ENCODE data around the gene TTC38. TPM values are rescaled to one million over a fixed set of nuclear protein-coding genes. Genes with fewer than 3 reads are reported as not detected.

The TTC38 gene
- total RNA-seq, 1 experiment from 2014 or later: 31.5 TPM

DNA sequence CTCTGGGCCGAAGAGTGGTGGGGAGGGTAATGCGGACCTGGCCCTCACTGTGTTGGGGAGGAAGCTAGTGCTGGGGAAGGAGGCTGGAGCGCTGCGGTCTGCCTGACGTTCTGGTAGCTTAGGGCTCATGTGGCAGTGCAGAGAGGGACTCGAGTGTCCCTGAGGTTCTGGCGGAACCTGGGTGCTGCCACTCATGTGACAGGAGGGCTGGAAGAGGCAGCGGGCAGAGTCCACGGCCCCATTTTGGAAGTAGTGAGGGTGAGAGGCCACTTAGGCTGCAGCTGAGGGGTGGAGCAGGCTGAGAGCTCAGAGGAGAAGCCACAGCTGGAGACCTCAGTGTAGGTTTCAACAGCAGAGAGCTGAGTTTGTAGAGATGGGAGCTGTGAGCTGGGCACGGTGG lies 51.5 kb downstream of the TTC38 start:
- no peak overlapping the region for H3K56ac ChIP-seq (ENCODE audit: insufficient read length, low read depth, low read length)
- no peak overlapping the region for H2AFZ ChIP-seq (ENCODE audit: low read length)
- no peak overlapping the region for H3K23ac ChIP-seq (ENCODE audit: insufficient read length, low read depth, low read length)
- WGBS (ENCODE audit: extremely low coverage, insufficient read length, low lambda C conversion rate): no CpG with 5 or more reads among the region's 10 CpGs
- H3K79me2 ChIP-seq (ENCODE audit: insufficient read depth, low read length): no peaks in the 10 kb centered on the region
- no peak overlapping the region for H4K91ac ChIP-seq (ENCODE audit: insufficient read length, low read depth, low read length)
- H3K9me3 Mint-ChIP-seq: no peaks in the 10 kb centered on the region
- H3K27me3 ChIP-seq (ENCODE audit: insufficient read depth, low read length): no peaks in the 10 kb centered on the region
- TF ChIP-seq, protein P1, sequence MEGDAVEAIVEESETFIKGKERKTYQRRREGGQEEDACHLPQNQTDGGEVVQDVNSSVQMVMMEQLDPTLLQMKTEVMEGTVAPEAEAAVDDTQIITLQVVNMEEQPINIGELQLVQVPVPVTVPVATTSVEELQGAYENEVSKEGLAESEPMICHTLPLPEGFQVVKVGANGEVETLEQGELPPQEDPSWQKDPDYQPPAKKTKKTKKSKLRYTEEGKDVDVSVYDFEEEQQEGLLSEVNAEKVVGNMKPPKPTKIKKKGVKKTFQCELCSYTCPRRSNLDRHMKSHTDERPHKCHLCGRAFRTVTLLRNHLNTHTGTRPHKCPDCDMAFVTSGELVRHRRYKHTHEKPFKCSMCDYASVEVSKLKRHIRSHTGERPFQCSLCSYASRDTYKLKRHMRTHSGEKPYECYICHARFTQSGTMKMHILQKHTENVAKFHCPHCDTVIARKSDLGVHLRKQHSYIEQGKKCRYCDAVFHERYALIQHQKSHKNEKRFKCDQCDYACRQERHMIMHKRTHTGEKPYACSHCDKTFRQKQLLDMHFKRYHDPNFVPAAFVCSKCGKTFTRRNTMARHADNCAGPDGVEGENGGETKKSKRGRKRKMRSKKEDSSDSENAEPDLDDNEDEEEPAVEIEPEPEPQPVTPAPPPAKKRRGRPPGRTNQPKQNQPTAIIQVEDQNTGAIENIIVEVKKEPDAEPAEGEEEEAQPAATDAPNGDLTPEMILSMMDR (conservative IDR thresholded peaks at IDR 0.05): no peak
- H3K27me3 Mint-ChIP-seq (ENCODE audit: low read depth): no peaks in the 10 kb centered on the region
- H4K20me1 ChIP-seq (ENCODE audit: control insufficient read depth, insufficient read depth, insufficient read length): no peaks in the 10 kb centered on the region
- no peak overlapping the region for H2BK15ac ChIP-seq (ENCODE audit: low read depth, low read length)
- no peak overlapping the region for H2BK5ac ChIP-seq (ENCODE audit: insufficient read length, low read length)
- no peak overlapping the region for H4K8ac ChIP-seq (replicated peaks; ENCODE audit: insufficient read length, low read depth, low read length)
- no peak overlapping the region for H2AK5ac ChIP-seq (ENCODE audit: insufficient read length, low read length)
- H3K4me1 Mint-ChIP-seq: no peaks in the 10 kb centered on the region
- H3K27ac ChIP-seq (ENCODE audit: insufficient read length, low read depth, low read length): no peak overlapping the region
- peak overlapping the region in 1 of 3 experiments; percentile 40; a peak in 1 of 7 replicates for H3K27ac Mint-ChIP-seq
- H3K23me2 ChIP-seq (ENCODE audit: insufficient read length, low read depth, low read length, poor library complexity, severe bottlenecking): no peaks in the 10 kb centered on the region
- DNase-seq: no peak
- H3K4ac ChIP-seq (ENCODE audit: low read depth, low read length): no peak overlapping the region
- no peaks in the 10 kb centered on the region for H3K9me3 ChIP-seq (ENCODE audit: control insufficient read depth, low read depth, low read length)
- H3K18ac ChIP-seq (ENCODE audit: insufficient read length, low read depth, low read length): no peak overlapping the region
- H4K5ac ChIP-seq (ENCODE audit: insufficient read length, low read depth, low read length): no peak overlapping the region
- no peak overlapping the region for H2BK120ac ChIP-seq (ENCODE audit: low read depth, low read length, poor library complexity, severe bottlenecking)
- H3K4me1 ChIP-seq (ENCODE audit: insufficient read depth, low read length): no peaks in the 10 kb centered on the region
- H2BK20ac ChIP-seq (ENCODE audit: low read depth, low read length, poor library complexity, severe bottlenecking): no peak overlapping the region
- no peak overlapping the region for H3K9ac ChIP-seq (ENCODE audit: extremely low read depth, insufficient read length, low read length)
- H3K4me3 Mint-ChIP-seq: no peak overlapping the region
- H3K36me3 Mint-ChIP-seq (ENCODE audit: insufficient read depth in 1 of 3, low read depth in 3 of 3): peaks cover 38 to 85% (median 79%) of the 10 kb centered on the region in 3 experiments
- H3K79me1 ChIP-seq (ENCODE audit: insufficient read depth, low read depth, low read length, poor library complexity, severe bottlenecking): no peaks in the 10 kb centered on the region
- H3T11ph ChIP-seq (ENCODE audit: low read length): no peak overlapping the region
- no peak overlapping the region for H3K14ac ChIP-seq (ENCODE audit: insufficient read depth, low read length)
- no peak overlapping the region for H2BK12ac ChIP-seq (ENCODE audit: insufficient read length, low read depth, low read length)
- H3K4me2 ChIP-seq (ENCODE audit: insufficient read depth, insufficient read length, low read length): no peak overlapping the region

All from H9 (cell line).